Uterus (tissue), 2 donors: ENCODE results near the gene MRPL48.

Experiments
- CTCF ChIP-seq, 4 experiments: fragments of 200-600 bp in 2 of 4; fragments of 450-650 bp in 2 of 4; sonication (generic) in 2 of 4; IDR thresholded peaks; one replicate each; pipeline ENCODE4 v1.5.1; 2016 to 2019; ENCODE audit warnings: antibody characterized with exemption in 4 of 4, mild to moderate bottlenecking in 2 of 4, moderate library complexity in 1 of 4
- POLR2A ChIP-seq, 2 donors: fragments of 450-650 bp; IDR thresholded peaks; one replicate each; pipeline ENCODE4 v1.6.1; 2016; ENCODE audit warnings: antibody characterized with exemption in 2 of 2, mild to moderate bottlenecking in 1 of 2, moderate library complexity in 1 of 2

- TF ChIP-seq CTCF (IDR thresholded peaks at IDR 0.05) (peak in 2 of 4 experiments; percentile 6 to 9), POLR2A (IDR thresholded peaks at IDR 0.05) (peak; percentile 22 to 30)
Observed at GRCh38 chr11:73787643-73788558, at the start of gene MRPL48.
